HG03196 (cell line): Measurements from ENCODE around the gene ANKRD34A.

Experiments used
- ATAC-seq: cut with Tn5 transposase; IDR thresholded peaks from one replicate; pipeline ENCODE4 v1.9.1; 2021; ENCODE audit not compliant: unreplicated experiment

The ANKRD34A gene

GRCh38 chr1:145991735-145992412 is 27.5 kb upstream of the ANKRD34A start:
- ATAC-seq: no peak

- no peak for ATAC-seq
Observed at GRCh38 chr1:145990249-145990855, 26.0 kb upstream of the ANKRD34A start.

GRCh38 chr1:145988773-145989172 is 24.4 kb upstream of the ANKRD34A start:
- ATAC-seq: no peak

DNA sequence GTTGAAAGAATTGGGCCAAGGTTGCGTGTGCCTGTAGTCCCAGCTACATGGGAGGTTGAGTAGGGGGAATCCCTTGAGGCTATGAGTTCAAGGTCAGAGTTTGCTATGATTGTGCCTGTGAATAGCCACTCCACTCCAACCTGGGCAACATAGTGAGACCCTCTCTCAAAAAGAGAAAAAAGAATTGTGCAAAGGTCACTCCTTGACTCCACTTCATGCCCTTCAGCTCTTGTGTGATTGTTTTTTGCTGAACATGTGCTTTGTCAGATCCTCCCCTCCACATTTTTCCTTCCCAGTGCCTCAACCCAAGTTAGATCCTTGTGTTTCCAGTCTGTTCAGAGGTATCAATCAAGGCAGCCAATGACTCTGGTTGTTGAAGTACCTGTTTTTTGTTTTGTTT is 23.6 kb upstream of the ANKRD34A start:
- ATAC-seq: no peak

GRCh38 chr1:145986551-145986950 is 22.2 kb upstream of the ANKRD34A start:
- no peak for ATAC-seq

GRCh38 chr1:145985502-145986439 is 21.4 kb upstream of the ANKRD34A start:
- ATAC-seq: no peak

GRCh38 chr1:145985129-145985501 is 20.7 kb upstream of the ANKRD34A start:
- no peak for ATAC-seq

- no peak for ATAC-seq
Observed at GRCh38 chr1:145983960-145984830, 19.8 kb upstream of the ANKRD34A start.

DNA sequence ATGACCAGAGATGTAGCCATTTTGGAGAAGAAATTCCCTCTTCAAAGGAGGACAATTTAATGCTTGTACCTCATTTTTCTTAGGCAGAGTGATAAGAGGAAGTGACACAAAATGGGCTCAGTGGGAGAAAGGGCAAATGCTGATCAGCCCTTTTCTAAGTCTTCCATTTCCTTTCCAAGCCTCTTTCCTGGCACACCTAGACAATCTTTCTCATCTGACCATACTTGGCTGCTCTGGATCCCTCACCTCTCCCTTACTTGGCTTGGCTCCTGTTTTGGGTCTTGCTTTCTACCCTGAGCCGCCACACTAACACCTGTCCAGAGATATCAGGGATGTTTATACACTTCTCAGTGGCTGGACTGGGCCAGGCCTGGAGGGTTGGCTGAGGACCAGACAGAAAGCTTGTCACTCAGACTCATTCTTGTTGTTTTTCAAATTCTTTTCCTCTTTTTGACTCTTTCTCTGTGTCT is 18.9 kb upstream of the ANKRD34A start:
- ATAC-seq: no peak

GRCh38 chr1:145982010-145982723 is 17.8 kb upstream of the ANKRD34A start:
- ATAC-seq: no peak

DNA sequence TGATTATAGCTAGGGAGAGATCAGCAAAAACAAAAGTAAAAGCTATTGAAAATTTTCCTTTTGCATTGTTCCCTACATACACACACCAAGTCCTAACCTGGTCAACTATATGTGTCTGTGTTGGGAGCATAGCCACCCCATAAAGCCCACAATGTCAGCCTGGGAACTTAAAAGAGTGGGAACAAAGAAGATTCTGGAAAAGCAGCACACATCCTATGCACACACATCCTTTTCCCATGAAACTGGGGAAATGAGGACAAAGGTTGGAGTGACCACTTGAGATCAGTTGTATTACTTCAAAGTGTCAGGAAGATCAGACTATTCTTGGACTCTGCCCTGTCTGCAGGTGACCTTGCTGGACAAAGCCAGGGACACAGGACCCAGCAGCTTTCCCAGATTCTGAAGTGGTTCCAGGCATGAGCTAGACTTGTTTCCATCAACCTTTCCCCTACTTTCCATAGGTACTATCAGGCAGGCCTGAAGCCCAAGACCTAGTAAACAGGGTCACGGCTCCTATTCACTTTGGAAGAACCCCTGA is 16.2 kb upstream of the ANKRD34A start:
- no peak for ATAC-seq

DNA sequence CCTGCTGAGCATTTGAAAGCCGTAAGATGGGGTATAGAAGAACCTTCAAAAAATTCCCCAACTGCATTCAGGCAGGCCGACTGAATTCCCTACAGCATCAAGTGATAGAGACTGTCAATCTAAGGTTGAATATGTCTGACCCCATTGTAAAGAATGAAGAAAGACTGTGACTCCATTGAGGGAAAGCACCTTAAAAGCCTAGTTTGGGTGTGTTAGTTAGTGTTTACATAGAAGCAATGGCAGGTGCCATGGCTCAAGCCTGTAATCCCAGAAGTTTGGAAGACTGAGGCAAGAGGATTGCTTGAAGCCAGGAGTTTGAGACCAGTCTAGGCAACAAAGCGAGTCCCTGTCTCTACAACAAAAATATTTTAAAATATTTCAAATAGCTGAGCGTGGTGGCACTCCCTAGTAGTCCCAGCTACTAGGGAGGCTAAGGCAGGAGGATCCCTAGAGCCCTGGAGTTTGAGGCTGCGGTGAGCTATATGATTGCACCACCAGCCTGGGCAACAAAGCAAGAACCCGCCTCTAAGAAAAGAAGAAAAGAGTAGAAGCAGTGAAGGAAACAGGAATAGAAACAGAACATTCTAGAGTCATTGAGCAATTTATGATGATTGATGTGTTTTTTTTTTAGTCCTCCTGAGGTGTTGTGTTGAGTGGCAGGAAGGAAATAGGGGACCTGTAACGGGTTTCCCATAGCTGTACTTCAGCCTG is 15.5 kb upstream of the ANKRD34A start:
- ATAC-seq: peak; percentile 14

- peak; percentile 86 for ATAC-seq
Observed at GRCh38 chr1:145978854-145979745, 14.7 kb upstream of the ANKRD34A start.

- no peak for ATAC-seq
Observed at GRCh38 chr1:145978471-145978853, 14.1 kb upstream of the ANKRD34A start.

- ATAC-seq: peak; percentile 28
Observed at GRCh38 chr1:145977486-145978470, 13.4 kb upstream of the ANKRD34A start.

DNA sequence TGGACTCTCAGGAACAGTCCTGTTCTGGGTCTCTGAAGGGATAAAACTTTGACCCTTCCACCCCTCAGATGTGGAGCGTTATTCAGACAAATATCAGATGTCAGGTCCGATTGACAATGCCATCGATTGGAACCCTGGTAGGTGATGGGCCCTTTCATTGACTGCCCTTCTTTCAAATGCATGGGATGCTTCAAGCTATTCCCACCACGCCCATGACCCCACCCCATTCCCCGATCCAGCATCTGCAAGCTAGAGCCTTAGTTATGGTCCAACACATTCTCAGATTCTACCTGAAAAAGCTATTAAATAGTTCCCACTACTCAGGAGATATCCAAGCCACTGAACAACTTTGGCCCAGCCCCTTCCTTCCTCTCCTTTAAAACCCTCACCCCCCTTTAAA is 12.6 kb upstream of the ANKRD34A start:
- ATAC-seq: no peak

- ATAC-seq: no peak
Observed at GRCh38 chr1:145975216-145975615, 10.8 kb upstream of the ANKRD34A start.
